Measurements from ENCODE around the gene MAP2K5.

DNA sequence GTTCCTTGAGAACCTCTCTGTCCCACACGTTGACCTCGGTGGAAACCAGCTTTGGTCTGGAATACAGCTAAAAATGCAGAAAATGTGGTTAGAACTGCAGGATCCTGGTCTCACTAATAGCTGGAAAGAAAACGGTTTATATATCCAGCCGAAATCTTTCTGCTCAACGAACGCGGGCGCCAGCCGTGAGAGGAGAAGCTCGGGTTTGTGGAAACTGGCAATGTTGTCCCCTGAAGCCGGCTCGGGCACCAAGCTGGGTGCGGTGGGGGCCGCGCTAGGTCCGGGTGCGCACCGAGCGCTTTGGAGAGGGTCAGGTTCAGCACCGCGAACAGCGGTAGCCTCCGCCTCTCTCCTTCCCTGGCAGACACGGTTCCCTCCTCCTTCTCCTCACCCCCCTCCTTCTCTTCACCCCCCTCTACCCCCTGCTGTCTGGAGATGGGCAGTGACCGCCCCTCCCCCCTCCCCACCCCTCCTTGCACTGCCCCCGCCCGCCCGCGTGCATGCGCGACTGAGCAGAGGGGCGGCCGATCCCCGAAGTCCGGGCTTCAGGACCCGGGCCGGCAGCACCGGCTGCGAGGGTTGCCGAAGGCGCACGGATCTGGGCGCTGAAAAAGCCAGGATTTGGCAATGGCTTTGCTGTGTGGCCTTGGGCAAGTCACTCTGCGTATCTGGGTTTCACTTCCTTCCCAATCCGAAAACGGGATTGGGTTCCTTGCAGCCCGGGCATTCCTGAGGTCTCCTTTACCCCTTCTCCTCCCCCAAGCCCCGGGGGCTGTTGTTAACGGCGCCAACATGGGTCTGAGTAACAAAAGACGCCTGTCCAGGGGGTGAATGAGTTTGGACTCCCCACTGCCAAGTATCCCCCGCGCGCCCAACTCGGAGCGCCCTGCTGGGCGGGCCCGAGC is 282.7 kb downstream of the MAP2K5 start, which contains the start of gene SKOR1:
- TF ChIP-seq, protein P1, sequence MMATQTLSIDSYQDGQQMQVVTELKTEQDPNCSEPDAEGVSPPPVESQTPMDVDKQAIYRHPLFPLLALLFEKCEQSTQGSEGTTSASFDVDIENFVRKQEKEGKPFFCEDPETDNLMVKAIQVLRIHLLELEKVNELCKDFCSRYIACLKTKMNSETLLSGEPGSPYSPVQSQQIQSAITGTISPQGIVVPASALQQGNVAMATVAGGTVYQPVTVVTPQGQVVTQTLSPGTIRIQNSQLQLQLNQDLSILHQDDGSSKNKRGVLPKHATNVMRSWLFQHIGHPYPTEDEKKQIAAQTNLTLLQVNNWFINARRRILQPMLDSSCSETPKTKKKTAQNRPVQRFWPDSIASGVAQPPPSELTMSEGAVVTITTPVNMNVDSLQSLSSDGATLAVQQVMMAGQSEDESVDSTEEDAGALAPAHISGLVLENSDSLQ (IDR thresholded peaks at IDR 0.05): no peak
- TF ChIP-seq, protein P2, sequence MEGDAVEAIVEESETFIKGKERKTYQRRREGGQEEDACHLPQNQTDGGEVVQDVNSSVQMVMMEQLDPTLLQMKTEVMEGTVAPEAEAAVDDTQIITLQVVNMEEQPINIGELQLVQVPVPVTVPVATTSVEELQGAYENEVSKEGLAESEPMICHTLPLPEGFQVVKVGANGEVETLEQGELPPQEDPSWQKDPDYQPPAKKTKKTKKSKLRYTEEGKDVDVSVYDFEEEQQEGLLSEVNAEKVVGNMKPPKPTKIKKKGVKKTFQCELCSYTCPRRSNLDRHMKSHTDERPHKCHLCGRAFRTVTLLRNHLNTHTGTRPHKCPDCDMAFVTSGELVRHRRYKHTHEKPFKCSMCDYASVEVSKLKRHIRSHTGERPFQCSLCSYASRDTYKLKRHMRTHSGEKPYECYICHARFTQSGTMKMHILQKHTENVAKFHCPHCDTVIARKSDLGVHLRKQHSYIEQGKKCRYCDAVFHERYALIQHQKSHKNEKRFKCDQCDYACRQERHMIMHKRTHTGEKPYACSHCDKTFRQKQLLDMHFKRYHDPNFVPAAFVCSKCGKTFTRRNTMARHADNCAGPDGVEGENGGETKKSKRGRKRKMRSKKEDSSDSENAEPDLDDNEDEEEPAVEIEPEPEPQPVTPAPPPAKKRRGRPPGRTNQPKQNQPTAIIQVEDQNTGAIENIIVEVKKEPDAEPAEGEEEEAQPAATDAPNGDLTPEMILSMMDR (IDR thresholded peaks at IDR 0.05 in 2 of 3, conservative IDR thresholded peaks at IDR 0.05 in 1 of 3; ENCODE audit: control insufficient read depth in 2 of 3, extremely low read depth in 1 of 3, insufficient read depth in 1 of 3, low read depth in 3 of 3, low read length in 3 of 3): no peak
- TF ChIP-seq SIX5 (IDR thresholded peaks at IDR 0.05; ENCODE audit: low read depth, low read length, severe bottlenecking) (no peak), POLR2AphosphoS5 (IDR thresholded peaks at IDR 0.05; ENCODE audit: low read length) (no peak), NR2C2 (IDR thresholded peaks at IDR 0.05; ENCODE audit: borderline replicate concordance, control insufficient read depth, insufficient read length, low read depth) (no peak), TAF1 (IDR thresholded peaks at IDR 0.05; ENCODE audit: borderline replicate concordance, low read depth, low read length) (no peak), RELA (IDR thresholded peaks at IDR 0.05; ENCODE audit: borderline replicate concordance, partially characterized antibody) (no peak), NFIC (IDR thresholded peaks at IDR 0.05; ENCODE audit: low read depth, low read length) (no peak)
- TF ChIP-seq, protein P3, sequence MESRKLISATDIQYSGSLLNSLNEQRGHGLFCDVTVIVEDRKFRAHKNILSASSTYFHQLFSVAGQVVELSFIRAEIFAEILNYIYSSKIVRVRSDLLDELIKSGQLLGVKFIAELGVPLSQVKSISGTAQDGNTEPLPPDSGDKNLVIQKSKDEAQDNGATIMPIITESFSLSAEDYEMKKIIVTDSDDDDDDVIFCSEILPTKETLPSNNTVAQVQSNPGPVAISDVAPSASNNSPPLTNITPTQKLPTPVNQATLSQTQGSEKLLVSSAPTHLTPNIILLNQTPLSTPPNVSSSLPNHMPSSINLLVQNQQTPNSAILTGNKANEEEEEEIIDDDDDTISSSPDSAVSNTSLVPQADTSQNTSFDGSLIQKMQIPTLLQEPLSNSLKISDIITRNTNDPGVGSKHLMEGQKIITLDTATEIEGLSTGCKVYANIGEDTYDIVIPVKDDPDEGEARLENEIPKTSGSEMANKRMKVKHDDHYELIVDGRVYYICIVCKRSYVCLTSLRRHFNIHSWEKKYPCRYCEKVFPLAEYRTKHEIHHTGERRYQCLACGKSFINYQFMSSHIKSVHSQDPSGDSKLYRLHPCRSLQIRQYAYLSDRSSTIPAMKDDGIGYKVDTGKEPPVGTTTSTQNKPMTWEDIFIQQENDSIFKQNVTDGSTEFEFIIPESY (IDR thresholded peaks at IDR 0.05): no peak

All from GM12878 (cell line).